ENCODE measurements around the gene RPL41.

DNA sequence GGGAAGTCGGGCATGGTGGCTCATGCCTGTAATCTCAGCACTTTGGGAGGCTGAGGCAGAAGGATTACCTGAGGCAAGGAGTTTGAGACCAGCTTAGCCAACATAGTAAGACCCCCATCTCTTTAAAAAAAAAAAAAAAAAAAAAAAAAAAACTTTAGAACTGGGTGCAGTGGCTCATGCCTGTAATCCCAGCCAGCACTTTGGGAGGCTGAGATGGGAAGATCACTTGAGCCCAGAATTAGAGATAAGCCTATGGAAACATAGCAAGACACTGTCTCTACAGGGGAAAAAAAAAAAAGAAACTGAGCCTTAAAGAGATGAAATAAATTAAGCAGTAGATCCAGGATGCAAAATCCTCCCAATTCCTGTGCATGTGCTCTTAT, 13.8 kb upstream of the RPL41 start:
- TF ChIP-seq POLR2A (IDR thresholded peaks at IDR 0.05; ENCODE audit: low read depth, low read length) = no peak
- TF ChIP-seq TAF1 (IDR thresholded peaks at IDR 0.05; ENCODE audit: borderline replicate concordance, low read depth, low read length) = no peak
